Measurements from ENCODE around the gene TMEM179.

TMEM179 gene

GRCh38 chr14:104588066-104588857 is 16.3 kb downstream of the TMEM179 start:
- no peak for TF ChIP-seq CTCF (IDR thresholded peaks at IDR 0.05; ENCODE audit: control extremely low read depth, extremely low read depth, low read depth, missing control alignments)
- ChIA-PET POLR2A (no interaction called here), CTCF (no interaction called here)
- DNase-seq (ENCODE audit: extremely low spot score) = no peak

GRCh38 chr14:104587641-104588040 is 16.9 kb downstream of the TMEM179 start:
- CTCF ChIA-PET = no interaction called here
- POLR2A ChIA-PET = no interaction called here
- no peak for DNase-seq (ENCODE audit: extremely low spot score)
- no peak for TF ChIP-seq CTCF (IDR thresholded peaks at IDR 0.05; ENCODE audit: control extremely low read depth, extremely low read depth, low read depth, missing control alignments)

- ChIA-PET CTCF (no interaction called here), POLR2A (no interaction called here)
- no peak for DNase-seq (ENCODE audit: extremely low spot score)
- TF ChIP-seq CTCF (IDR thresholded peaks at IDR 0.05; ENCODE audit: control extremely low read depth, extremely low read depth, low read depth, missing control alignments) = no peak
These were observed 17.5 kb downstream of the TMEM179 start for GRCh38 chr14:104586832-104587620.

GRCh38 chr14:104585966-104586697 is 18.4 kb downstream of the TMEM179 start:
- no peak for DNase-seq (ENCODE audit: extremely low spot score)
- no peak for TF ChIP-seq CTCF (IDR thresholded peaks at IDR 0.05; ENCODE audit: control extremely low read depth, extremely low read depth, low read depth, missing control alignments)
- CTCF ChIA-PET = no interaction called here
- POLR2A ChIA-PET = no interaction called here

- TF ChIP-seq CTCF (IDR thresholded peaks at IDR 0.05; ENCODE audit: control extremely low read depth, extremely low read depth, low read depth, missing control alignments) = no peak
- ChIA-PET CTCF (no interaction called here), POLR2A (no interaction called here)
- DNase-seq (ENCODE audit: extremely low spot score) = no peak
These were observed 20.0 kb downstream of the TMEM179 start for GRCh38 chr14:104584557-104584956.

- ChIA-PET CTCF (no interaction called here), POLR2A (no interaction called here)
- TF ChIP-seq CTCF (IDR thresholded peaks at IDR 0.05; ENCODE audit: control extremely low read depth, extremely low read depth, low read depth, missing control alignments) = no peak
- no peak for DNase-seq (ENCODE audit: extremely low spot score)
These were observed 20.9 kb downstream of the TMEM179 start for GRCh38 chr14:104583424-104584306.
